Calu3 (cell line): Measurements from ENCODE around the gene FTCD. TPM values are rescaled to one million over a fixed set of nuclear protein-coding genes. Genes with fewer than 3 reads are reported as not detected.

Source experiments
- BruUV-seq: library from RNA; stranded (reverse); fragments of 400-500 nt; replicated peaks from 2 replicates; lab custom pipeline; 2021; lab: Mats Ljungman, UMichigan
- CTCF ChIA-PET: fragments of 300-600 bp; sonication (Branson Sonifier 250); formaldehyde crosslinking; loops from one replicate; lab custom pipeline; 2022; ENCODE audit warnings: antibody characterized with exemption; lab: Charles Lee
- DNase-seq: peaks from one replicate; pipeline ENCODE4 v3.0.0; 2022
- H3K27ac Mint-ChIP-seq: one replicate; pipeline ENCODE4 v1.8.0; 2022; ENCODE audit warnings: mixed read lengths; ENCODE audit not compliant: unreplicated experiment
- H3K27me3 Mint-ChIP-seq: one replicate; pipeline ENCODE4 v1.8.0; 2022; ENCODE audit warnings: mixed read lengths; ENCODE audit not compliant: unreplicated experiment
- H3K36me3 Mint-ChIP-seq: one replicate; pipeline ENCODE4 v1.8.0; 2022; ENCODE audit warnings: mild to moderate bottlenecking, moderate library complexity, mixed read lengths; ENCODE audit not compliant: insufficient read depth, unreplicated experiment
- H3K4me1 Mint-ChIP-seq: one replicate; pipeline ENCODE4 v1.8.0; 2022; ENCODE audit warnings: mild to moderate bottlenecking, low read depth, mixed read lengths; ENCODE audit not compliant: unreplicated experiment
- H3K4me3 Mint-ChIP-seq: one replicate; pipeline ENCODE4 v1.8.0; 2022; ENCODE audit warnings: mild to moderate bottlenecking, low read depth, moderate library complexity, mixed read lengths; ENCODE audit not compliant: unreplicated experiment
- H3K9me3 Mint-ChIP-seq: one replicate; pipeline ENCODE4 v1.8.0; 2022; ENCODE audit warnings: low read depth, mixed read lengths; ENCODE audit not compliant: unreplicated experiment
- CTCF ChIP-seq: fragments of 200-600 bp; IDR thresholded peaks from one replicate; pipeline ENCODE4 v1.8.0; 2022; ENCODE audit warnings: antibody characterized with exemption; ENCODE audit not compliant: unreplicated experiment
- intact Hi-C: fragments of 100-400 bp; cut with micrococcal nuclease; formaldehyde crosslinking; loops from one replicate; pipeline ENCODE4 v1.10.0; 2022; ENCODE audit not compliant: unreplicated experiment
- total RNA-seq: library from RNA; stranded (reverse); gene quantifications from 2 replicates; pipeline ENCODE4 v1.2.3, GENCODE V29; 2022

Gene FTCD
- total RNA-seq, 1 experiment from 2014 or later: 0.31 TPM

DNA sequence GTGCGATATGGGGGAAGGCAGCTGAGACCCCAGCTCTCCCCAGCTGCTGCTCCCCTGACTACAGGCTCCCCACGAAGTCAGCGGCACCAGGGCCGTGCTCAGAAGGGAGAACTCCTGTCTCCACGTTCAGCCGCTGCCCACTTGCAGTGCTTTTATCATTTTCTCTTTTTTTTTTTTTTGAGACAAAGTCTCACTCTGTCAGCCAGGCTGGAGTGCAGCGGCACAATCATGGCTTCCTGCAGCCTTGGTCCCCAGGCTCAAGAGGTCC lies 933 bp upstream of the FTCD start:
- H3K4me3 Mint-ChIP-seq: no peak overlapping the region
- DNase-seq: no peak
- H3K9me3 Mint-ChIP-seq: no peaks in the 10 kb centered on the region
- no peak for TF ChIP-seq CTCF
- peaks cover 16% of the 10 kb centered on the region for H3K36me3 Mint-ChIP-seq
- no TSS peak for BruUV-seq
- intact Hi-C loops: no loop called here
- H3K27me3 Mint-ChIP-seq: no peaks in the 10 kb centered on the region
- H3K4me1 Mint-ChIP-seq: no peaks in the 10 kb centered on the region
- no peak overlapping the region for H3K27ac Mint-ChIP-seq
- CTCF ChIA-PET: no interaction called here

GRCh38 chr21:46154955-46155513 lies 345 bp downstream of the FTCD start:
- no peak for TF ChIP-seq CTCF
- Mint-ChIP-seq H3K4me3 (no peak overlapping the region), H3K36me3 (peaks cover 5% of the 10 kb centered on the region), H3K9me3 (no peaks in the 10 kb centered on the region), H3K4me1 (no peaks in the 10 kb centered on the region), H3K27me3 (no peaks in the 10 kb centered on the region), H3K27ac (no peak overlapping the region)
- no peak for DNase-seq
- BruUV-seq: no TSS peak
- CTCF ChIA-PET: no interaction called here
- intact Hi-C loops: no loop called here

DNA sequence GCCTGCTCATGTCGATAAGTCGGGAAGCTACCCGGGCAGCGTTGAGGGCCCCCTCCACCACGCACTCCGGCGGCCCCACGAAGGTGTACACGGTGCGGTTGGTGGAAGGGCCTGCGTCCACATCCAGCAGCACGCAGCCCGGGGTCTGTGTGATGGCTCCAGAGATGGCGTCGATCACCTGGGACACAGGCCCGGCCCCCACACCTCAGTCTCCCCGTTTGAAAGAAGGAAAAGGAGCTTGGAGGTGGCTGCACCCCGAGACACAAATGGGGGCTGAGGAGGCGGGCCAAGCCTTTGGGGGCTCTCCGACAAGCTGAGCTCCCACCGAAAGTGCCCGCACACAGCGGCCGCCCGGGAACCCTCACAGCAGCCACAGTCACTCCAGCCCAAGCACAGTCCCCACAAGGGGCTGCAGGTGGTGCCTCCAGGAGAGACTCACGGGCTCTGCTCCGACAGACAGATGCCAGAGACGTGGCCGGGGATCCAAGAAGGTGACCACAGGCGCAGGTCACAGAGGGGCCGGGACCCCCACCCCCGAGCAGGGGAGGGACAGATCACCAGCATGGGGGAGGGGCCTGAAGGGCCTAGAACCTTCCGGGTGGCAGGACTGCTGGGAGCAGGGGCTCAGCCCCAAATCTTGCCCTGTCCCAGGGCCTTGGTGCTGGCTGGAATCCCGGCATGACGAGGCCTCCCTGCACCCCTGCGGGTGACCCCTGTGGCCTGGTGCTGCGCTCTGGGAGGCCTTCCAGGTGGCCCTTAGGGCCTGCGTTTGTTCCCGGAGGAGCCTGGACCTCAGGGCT lies 1.0 kb downstream of the FTCD start:
- no peak overlapping the region for H3K4me3 Mint-ChIP-seq
- DNase-seq: no peak
- BruUV-seq: no TSS peak
- no peak for TF ChIP-seq CTCF
- intact Hi-C loops: no loop called here
- H3K4me1 Mint-ChIP-seq: no peaks in the 10 kb centered on the region
- no peaks in the 10 kb centered on the region for H3K9me3 Mint-ChIP-seq
- peaks cover 1% of the 10 kb centered on the region for H3K36me3 Mint-ChIP-seq
- H3K27me3 Mint-ChIP-seq: no peaks in the 10 kb centered on the region
- CTCF ChIA-PET: interaction anchor here (0.5 kb wide), 1 partner anchor 188 kb away, joined by 3 read pairs; no protein-coding TSS in a partner anchor
- H3K27ac Mint-ChIP-seq: no peak overlapping the region

- Mint-ChIP-seq H3K9me3 (no peaks in the 10 kb centered on the region), H3K27me3 (no peaks in the 10 kb centered on the region), H3K4me3 (no peak overlapping the region), H3K4me1 (no peaks in the 10 kb centered on the region), H3K27ac (no peak overlapping the region), H3K36me3 (no peaks in the 10 kb centered on the region)
- DNase-seq: peak; percentile 50
- peak; percentile 17 for TF ChIP-seq CTCF
- no TSS peak for BruUV-seq
- intact Hi-C loops: no loop called here
- CTCF ChIA-PET: interaction anchor here (0.5 to 1.1 kb wide), 2 partner anchors 10 to 189 kb away, joined by 3 to 8 read pairs; no protein-coding TSS in a partner anchor
These were observed 1.9 kb downstream of the FTCD start for GRCh38 chr21:46153247-46154154.
